HG03460 (cell line): ENCODE results near the gene SLC38A5.
"Not testable (repeated sequence)": the region's sequence is repeated elsewhere in the genome, so short reads cannot be mapped to it uniquely, and the experiment has no call there.

Source experiments
- ATAC-seq: cut with Tn5 transposase; IDR thresholded peaks from one replicate; pipeline ENCODE4 v1.9.1; 2021; ENCODE audit not compliant: unreplicated experiment

Gene SLC38A5

GRCh38 chrX:48470110-48470832, at the start of gene SLC38A5:
SLC38A5 (minus strand) TSS chrX:48470260; CDS start chrX:48467924, 2,336 bp downstream.
- no peak for ATAC-seq

DNA sequence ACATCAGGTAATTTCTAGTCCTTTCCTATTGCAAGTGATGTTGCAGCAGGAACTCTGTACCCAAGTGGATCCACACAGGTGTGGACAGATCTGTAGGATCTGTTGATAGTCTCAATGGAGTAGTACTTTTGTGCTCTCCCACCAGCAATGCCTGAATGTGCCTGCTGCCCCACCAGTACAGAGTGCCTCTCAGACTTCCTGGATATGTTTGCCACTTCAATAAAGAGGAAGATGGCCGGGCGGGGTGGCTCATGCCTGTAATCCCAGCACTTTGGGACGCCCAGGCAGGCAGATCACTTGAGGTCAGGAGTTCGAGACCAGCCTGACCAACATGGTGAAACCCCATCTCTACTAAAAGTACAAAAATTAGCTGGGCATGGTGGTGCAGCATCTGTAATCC, 49.4 kb upstream of the SLC38A5 start:
- ATAC-seq: not testable (repeated sequence)

DNA sequence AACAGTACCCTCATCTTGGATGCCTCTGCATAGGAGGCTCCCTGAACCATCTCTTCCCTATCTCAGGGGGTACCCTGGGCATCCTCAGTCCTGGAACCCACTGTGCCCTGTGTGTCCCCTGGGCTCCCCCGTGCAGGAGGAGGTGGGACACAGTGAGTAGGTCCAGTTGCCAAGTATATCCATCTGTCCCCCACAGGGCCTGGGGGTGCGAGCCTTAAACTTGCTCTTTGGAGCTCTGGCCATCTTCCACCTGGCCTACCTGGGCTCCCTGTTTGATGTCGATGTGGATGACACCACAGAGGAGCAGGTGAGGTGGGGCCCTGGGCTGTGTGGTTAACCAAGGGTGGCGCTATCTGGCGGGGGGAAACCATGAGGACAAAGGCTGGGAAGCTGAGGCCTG, 46.9 kb upstream of the SLC38A5 start:
- no peak for ATAC-seq

DNA sequence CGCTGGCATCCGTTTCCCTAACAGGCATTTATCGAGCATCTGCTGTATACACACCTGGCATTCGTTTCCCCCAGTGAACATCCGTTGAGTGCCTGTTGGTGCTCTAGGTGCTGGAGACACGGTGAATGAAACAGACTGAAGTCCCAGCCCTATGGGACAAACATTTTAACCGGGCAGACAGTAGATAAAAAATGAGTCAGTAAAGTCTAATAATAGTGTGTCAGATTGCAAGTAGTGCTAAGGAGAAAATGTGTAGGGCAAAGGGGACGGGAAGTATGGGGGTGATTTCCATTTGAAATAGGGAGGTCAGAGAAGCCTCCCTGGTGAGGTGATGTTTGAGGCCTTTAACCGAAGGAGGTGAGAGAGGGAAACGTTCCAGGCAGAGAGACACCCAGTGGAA, 46.2 kb upstream of the SLC38A5 start:
- ATAC-seq: no peak

- no peak for ATAC-seq
Measured at GRCh38 chrX:48515842-48516241, 45.8 kb upstream of the SLC38A5 start.

DNA sequence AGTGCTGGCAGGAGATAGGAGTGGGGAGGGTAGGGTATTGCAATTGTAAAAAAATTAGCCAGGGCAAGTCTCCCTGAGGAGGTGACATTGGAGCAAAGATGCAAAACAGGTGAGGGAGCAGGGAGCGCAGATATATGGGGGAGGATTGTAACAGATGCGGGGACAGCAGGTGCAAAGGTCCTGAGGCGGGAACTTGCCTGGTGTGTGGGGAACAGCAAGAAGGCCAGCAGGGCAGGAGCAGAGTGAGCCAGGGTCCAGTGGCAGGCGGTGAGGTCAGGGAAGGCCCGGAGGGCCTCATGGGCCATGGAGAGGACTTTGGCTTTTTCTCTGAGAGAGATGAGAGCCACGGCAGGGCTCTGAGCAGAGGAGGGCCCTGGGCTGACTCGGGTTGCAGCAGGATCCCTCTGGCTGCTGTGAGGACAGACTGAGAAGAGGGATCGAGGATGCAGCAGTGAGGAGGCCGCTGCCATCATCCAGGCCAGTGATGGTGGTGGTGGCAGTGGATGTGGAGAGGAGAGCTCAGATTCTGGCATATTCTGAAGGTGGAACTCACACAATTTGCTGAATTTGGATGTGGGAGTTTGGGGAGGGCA, 44.9 kb upstream of the SLC38A5 start:
- ATAC-seq: no peak

- no peak for ATAC-seq
Measured at GRCh38 chrX:48514126-48514806, 44.2 kb upstream of the SLC38A5 start.

DNA sequence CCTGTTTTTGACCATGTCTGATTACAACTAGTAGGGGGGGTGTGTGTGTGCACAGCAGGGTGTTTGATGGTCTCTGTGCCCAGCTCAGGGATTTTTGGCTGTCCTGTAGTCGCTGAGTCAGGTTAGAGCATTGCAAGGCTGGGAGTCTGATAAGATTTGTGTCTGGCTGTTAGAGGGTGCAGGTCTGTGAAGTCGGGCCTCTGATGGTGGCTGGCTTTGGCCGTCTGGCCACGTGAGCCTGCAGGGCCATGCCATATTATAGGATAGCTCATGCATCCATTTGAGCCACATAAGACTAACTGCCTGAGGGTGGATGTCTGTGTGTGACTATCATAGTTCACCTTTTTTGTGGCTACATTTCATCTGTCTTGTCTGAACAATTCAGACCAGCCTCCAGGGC, 43.6 kb upstream of the SLC38A5 start:
- ATAC-seq: no peak

DNA sequence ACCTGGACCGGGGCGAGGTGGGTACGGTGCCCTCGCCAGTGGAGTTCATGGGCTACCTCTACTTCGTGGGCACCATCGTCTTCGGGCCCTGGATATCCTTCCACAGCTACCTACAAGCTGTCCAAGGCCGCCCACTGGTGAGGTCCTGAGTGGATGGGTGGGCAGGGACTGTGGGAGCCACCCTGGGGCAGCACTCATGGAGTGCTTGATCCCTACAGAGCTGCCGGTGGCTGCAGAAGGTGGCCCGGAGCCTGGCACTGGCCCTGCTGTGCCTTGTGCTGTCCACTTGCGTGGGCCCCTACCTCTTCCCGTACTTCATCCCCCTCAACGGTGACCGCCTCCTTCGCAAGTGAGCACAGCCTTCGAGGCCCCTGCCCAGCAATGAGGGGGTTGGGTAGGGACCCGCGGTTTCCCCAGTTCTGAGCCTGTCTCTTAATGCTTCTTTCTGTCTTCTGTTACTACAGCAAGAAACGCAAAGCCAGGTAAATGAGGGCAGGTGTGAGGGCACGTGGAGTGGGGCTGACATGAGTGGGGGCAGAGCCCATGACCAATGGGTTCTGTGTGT, 42.4 kb upstream of the SLC38A5 start:
- no peak for ATAC-seq

GRCh38 chrX:48511560-48511959, 41.5 kb upstream of the SLC38A5 start:
- no peak for ATAC-seq

GRCh38 chrX:48509619-48510018, 39.6 kb upstream of the SLC38A5 start:
- ATAC-seq: no peak

GRCh38 chrX:48509245-48509590, 39.2 kb upstream of the SLC38A5 start:
- ATAC-seq: no peak

DNA sequence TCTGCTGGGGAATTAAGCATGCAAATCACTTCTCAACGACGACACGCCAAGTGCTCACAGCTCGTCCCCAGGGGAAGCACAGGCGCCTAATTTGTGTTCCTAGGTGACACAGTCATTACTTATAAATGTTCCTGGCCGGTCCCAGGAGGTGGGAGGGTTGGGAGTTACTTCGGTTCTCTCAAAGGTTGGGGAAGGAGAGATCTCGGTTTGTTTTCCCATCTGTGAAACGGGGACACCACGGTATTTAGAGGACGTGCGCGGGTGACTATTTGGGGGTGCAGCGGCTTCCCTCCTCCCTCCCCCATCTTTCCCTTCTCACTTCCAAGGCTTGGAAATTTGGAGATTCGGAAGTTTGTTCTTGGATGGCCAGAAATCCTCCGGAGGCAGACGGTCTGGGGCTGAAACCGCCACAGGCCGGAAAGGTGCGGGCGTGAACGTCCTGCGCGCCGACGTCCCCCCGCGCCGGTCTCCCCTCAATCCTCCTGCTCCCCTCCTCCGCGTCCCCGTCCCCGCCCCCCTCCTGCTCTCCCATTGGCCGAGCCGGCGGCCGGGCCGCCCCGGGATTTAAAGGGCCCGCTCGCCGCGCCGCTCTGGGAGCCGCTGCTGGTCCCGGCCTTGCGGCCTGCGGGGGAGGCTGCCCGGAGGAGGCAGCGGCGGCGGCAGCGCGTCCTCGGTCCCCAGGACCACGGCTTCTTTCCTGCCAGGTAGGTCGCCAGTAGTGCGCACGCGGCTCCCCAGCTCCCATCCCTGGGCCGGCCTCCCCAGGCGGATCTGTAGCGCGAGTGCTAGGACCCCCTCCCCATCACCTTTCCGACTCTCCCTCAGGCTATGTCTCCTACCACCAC, 38.6 kb upstream of the SLC38A5 start, which contains the start of gene PORCN:
TSS of gene PORCN (plus strand) at position 593 of the 845 bp plus-strand sequence. CDS start 829 bp downstream, outside the sequence.
- ATAC-seq: peak; percentile 88

GRCh38 chrX:48507246-48507645, 37.2 kb upstream of the SLC38A5 start:
- no peak for ATAC-seq

DNA sequence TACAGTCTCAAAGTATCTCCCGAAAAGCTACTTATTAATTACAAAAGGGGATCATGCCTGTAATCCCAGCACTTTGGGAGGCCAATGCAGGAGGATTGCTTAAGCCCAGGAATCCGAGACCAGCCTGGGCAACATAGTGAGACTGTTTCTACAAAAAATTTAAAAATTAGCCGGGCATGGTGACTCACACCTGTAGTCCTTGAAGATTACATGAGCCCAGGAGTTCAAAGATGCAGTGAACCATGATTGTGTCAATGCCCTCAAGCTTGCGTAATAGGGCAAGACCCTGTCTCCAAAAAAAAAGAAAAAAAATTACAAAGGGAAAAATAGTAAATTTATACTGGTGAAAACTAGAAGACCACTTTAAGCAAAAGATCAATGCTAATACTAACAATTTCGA, 35.4 kb upstream of the SLC38A5 start:
- no peak for ATAC-seq

- no peak for ATAC-seq
Measured at GRCh38 chrX:48504261-48504660, 34.2 kb upstream of the SLC38A5 start.

- ATAC-seq: no peak
Measured at GRCh38 chrX:48498374-48498809, 28.3 kb upstream of the SLC38A5 start.

GRCh38 chrX:48497871-48498270, 27.8 kb upstream of the SLC38A5 start:
- ATAC-seq: no peak

DNA sequence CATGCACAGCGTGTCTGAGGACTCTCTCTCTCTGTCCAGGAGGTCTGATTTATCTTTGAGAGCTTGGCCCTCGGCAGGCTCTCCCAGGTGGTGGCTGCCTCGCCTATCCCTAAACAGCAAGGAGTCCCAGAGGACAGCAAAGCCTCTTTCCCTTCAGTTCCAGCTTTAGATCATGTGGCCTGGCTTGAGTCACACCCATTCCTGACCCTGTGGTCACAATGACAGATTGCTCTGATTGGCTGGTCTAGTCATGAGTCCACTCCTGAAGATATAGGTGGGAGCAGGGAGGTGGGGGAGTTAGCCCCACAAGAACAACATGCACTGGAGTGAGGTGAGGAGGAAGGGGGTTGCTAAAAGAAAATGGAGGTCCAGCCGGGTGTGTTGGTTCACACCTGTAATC, 26.6 kb upstream of the SLC38A5 start:
- no peak for ATAC-seq

DNA sequence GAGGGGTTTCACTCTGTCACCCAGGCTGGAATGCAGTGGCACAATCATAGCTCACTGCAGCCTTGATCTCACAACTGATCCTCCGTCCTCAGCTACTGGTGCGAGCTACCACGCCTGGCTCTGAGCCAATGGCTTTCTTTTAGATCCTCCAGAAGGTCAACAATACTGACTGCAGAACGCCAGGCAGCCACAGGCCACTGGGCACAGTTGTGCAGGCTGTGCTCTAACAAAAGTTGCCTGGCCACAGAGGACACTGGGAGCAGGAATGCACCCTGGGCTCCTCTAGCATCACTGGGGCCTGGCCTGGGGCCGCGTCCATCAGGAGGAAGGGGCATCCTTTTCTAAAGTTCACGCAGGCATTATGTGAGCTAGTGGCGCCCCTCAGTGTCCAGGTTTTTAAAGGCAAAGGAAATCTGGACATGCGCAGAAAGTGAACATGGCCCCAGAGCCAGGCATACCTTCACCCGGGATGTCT, 23.9 kb upstream of the SLC38A5 start:
- no peak for ATAC-seq
